ENCODE data around the gene KCNK3. TPM values are rescaled to one million over a fixed set of nuclear protein-coding genes. Genes with fewer than 3 reads are reported as not detected.

The KCNK3 gene
- total RNA-seq, 4 donors from 2014 or later, result 1.6 to 7.7 (median 3.5) TPM

DNA sequence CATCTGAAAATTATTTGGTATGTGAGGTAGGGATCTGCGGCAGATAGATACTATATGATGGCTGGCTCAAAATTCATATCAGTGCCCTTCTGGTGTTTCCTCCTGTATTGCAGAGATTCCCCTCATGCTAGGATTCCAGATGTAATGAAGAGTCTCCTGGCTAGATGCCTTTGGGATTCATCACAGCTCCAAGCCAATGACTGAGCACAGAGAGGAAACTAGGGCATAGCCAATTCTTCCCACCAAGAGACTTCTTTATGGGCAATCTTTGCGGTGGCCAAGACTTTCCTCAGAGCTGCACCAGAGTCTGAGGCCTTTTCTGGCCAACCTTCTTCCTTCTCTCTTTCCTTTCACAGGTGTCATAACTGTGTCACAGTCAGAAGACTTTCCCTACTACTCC lies 25.9 kb upstream of the KCNK3 start:
- no peak for DNase-seq (ENCODE audit: low spot score)
- ATAC-seq (ENCODE audit: low FRiP score), result no peak
- TF ChIP-seq, protein P1, sequence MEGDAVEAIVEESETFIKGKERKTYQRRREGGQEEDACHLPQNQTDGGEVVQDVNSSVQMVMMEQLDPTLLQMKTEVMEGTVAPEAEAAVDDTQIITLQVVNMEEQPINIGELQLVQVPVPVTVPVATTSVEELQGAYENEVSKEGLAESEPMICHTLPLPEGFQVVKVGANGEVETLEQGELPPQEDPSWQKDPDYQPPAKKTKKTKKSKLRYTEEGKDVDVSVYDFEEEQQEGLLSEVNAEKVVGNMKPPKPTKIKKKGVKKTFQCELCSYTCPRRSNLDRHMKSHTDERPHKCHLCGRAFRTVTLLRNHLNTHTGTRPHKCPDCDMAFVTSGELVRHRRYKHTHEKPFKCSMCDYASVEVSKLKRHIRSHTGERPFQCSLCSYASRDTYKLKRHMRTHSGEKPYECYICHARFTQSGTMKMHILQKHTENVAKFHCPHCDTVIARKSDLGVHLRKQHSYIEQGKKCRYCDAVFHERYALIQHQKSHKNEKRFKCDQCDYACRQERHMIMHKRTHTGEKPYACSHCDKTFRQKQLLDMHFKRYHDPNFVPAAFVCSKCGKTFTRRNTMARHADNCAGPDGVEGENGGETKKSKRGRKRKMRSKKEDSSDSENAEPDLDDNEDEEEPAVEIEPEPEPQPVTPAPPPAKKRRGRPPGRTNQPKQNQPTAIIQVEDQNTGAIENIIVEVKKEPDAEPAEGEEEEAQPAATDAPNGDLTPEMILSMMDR (IDR thresholded peaks at IDR 0.05), result no peak

DNA sequence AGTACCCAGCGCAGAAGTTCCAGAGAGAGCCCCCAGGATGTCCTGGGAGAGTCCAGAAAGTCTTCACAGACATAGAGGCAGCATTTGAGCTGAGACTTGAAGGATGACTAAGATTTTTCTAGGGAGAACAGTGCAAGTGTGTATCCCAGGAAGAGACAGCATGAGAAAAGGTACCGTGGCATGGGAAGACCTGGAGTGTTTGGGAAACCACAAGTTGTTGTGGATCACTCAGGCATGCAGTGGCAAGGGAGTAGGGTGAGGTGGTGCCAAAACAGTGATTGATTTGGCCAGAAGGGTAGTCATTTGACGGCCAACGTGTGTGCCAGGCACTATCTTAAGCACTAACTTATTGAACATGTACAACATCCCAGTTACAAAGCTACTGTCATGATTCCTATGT lies 24.5 kb upstream of the KCNK3 start:
- ATAC-seq (ENCODE audit: low FRiP score) (no peak), DNase-seq (ENCODE audit: low spot score) (no peak)
- TF ChIP-seq, protein P1 (IDR thresholded peaks at IDR 0.05), result no peak

- ATAC-seq (ENCODE audit: low FRiP score), result no peak
- TF ChIP-seq, protein P1 (IDR thresholded peaks at IDR 0.05), result no peak
- no peak for DNase-seq (ENCODE audit: low spot score)
Measured at GRCh38 chr2:26668856-26669750, 23.4 kb upstream of the KCNK3 start.

- DNase-seq (ENCODE audit: low spot score), result no peak
- no peak for ATAC-seq (ENCODE audit: low FRiP score)
- TF ChIP-seq, protein P1 (IDR thresholded peaks at IDR 0.05), result no peak
Measured at GRCh38 chr2:26670171-26670570, 22.4 kb upstream of the KCNK3 start.

- no peak for DNase-seq (ENCODE audit: low spot score)
- no peak for ATAC-seq (ENCODE audit: low FRiP score)
- TF ChIP-seq, protein P1 (IDR thresholded peaks at IDR 0.05), result no peak
Measured at GRCh38 chr2:26670931-26671460, 21.5 kb upstream of the KCNK3 start.

DNA sequence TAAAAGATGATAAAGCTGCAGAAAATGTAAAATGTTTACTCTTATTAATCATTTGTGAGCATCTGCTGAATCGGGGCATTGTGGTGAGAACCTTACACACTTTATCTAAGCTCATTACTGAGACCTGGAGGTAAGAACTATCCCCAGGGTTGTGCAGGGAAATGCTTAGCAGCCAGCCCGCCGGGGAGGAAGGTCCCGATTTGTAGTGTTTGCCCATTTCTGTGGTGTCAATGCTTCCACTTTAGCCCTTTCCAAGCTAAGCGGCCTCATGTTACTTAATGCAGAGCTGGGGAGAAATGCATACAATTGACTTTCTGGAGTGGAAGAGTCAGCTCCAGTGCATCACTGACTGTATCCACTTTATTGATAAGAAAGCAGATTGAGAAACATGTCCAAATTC lies 20.8 kb upstream of the KCNK3 start:
- DNase-seq (ENCODE audit: low spot score) (no peak), ATAC-seq (ENCODE audit: low FRiP score) (no peak)
- TF ChIP-seq, protein P1 (IDR thresholded peaks at IDR 0.05), result no peak

All from omental fat pad (tissue), 4 donors.